AG20443 (cell line): ENCODE measurements around the gene STAMBPL1.

Experiments used
- DNase-seq: peaks from one replicate; pipeline ENCODE4 v3.0.0; 2012; ENCODE audit warnings: low spot score, mixed read lengths

STAMBPL1 gene

GRCh38 chr10:88952647-88953111 lies 72.6 kb downstream of the STAMBPL1 start, which contains the start of gene ACTA2:
ACTA2 (minus strand) TSS chr10:88952773; CDS start chr10:88948930, 3,843 bp downstream.
- DNase-seq = peak; percentile 46

DNA sequence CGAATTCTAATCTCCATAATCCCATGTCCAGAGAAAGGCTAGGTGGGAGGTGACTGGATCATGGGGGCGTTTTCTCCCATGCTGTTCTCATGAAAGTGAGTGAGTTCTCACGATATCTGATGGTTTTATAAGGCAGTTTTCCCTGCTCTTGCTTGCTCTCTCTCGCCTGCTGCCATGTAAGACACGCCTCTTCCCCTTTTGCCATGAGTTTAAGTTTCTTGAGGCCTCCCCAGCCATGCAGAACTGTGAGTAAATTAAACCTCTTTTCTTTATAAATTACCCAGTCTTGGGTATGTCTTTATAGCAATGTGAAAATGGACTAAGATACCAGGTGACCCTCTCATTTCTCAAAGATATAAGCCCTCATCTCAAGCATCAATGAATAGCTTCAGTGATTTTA lies 73.6 kb downstream of the STAMBPL1 start:
- no peak for DNase-seq

GRCh38 chr10:88954458-88955083 lies 74.5 kb downstream of the STAMBPL1 start:
- no peak for DNase-seq

DNA sequence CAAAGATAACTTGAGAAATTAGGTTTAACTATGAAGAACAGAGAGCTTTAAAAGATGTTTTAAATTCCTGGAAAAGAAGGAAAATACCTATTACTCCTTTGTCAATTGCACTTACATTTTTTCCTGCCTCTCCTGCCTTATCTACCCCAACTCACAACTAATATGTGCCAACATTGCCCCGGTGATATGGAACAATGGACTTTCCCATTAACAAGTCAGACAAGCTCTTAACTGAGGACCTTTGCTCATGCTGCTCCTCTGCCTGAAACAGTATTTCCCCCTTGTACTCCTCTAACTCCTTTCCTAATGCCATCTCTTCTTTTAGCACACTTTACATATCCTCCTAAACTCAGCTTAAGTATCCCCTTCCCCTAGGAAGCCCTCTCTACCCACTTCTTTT lies 77.3 kb downstream of the STAMBPL1 start:
- DNase-seq = no peak

- DNase-seq = no peak
Observed at GRCh38 chr10:88958721-88959120, 78.7 kb downstream of the STAMBPL1 start.

GRCh38 chr10:88960802-88961201 lies 80.8 kb downstream of the STAMBPL1 start:
- DNase-seq = no peak

DNA sequence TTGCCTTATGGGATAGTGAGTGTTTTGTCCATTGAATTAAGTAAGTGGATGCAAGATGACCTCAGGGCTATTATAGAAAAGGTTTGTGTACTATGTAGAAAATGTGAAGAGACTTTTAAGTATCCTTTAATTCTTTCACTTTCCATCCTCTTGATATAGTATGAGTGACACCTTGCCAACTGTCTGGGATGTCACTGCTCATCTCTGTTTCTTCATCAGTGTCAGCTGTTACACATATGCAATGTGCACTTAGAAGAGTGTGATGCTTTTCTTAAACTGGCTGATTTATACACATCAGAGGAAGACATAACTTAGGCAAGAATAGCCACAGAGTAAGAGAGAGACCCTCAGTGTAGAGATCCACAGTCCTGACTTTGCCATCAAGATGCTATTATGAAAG lies 81.2 kb downstream of the STAMBPL1 start:
- DNase-seq = no peak

DNA sequence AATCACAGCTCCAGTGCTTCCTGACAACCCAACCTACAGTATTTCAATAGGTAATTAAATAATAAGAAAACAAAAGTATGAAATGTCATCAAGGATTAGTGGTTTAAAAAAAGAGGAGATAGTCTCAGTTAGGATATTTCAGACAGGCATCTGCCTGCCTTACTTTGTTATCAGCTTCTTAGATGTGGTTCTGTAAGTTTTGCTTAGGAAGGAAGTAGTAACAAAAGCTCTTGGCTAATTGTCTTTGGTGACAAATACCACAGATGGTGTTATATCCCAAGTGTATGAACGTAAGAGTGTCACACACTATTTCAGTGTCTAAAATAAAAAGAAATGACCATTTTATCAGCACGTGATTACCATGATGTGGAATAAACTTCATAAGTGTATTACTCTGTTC lies 82.3 kb downstream of the STAMBPL1 start:
- DNase-seq = no peak

GRCh38 chr10:88963318-88963717 lies 83.3 kb downstream of the STAMBPL1 start:
- DNase-seq = no peak

DNA sequence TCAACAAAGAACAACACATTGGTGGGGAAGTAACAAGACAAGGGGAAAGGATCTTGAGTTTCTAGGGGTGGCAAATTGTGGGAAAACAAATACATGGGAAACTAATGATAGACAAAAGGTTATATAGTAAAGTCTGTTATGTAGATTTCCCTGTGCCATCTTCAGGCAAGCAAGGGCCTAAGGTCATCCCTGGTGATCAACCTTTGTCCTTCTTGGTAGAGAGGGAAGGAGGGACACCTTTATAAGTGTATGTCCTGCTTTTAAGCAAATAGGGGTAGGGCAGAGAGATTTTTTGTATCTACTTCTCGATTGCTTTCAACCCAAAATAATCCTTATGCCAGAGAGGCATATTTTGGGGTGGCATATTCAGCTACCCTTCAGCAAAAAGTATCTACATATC lies 84.3 kb downstream of the STAMBPL1 start:
- no peak for DNase-seq

DNA sequence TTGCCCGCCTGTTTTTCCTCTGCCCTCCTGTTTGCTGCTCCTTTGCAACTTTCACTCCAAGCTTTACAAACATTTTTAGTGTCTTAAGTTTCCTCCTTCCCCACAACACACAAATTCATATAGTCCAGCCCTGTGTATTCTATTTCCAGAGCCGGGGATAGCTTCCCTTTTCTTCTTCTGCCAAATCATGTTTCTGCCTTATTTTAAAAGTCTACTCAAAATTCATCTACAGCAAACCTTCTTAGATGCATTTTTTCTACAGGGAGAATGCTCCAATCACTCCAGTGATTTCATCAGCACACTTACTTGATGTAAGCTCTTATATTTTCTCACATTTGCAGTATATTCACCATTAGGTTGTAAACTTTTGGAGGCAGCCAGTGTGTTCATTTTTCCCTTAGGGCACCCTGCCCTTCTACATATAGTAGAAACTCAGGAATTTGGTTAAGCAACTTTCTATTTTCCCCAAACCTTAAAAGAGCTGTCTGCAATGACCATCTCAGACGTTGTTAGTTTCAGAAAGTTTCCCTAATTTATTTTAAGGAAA lies 84.9 kb downstream of the STAMBPL1 start:
- no peak for DNase-seq

GRCh38 chr10:88966797-88967196 lies 86.8 kb downstream of the STAMBPL1 start:
- DNase-seq = no peak

DNA sequence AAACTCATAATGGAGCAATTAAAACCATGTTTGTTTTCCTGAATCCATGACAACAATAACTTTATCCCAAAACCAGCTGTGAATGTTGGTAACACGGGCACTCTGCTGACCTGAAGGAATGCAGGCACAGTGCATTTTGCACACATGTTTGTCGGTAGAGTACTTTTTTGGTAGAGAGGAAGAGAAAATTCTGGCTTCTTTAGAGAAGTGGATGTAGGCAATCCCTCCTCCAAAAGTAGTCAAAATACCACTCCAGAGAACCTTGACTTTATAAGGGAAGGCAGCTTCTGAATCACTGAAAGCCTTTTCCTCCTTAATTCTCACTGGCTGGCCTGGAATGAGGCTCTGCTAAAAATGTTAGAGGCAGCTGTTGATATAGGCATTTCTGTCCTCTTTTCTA lies 88.3 kb downstream of the STAMBPL1 start:
- peak; percentile 39 for DNase-seq

DNA sequence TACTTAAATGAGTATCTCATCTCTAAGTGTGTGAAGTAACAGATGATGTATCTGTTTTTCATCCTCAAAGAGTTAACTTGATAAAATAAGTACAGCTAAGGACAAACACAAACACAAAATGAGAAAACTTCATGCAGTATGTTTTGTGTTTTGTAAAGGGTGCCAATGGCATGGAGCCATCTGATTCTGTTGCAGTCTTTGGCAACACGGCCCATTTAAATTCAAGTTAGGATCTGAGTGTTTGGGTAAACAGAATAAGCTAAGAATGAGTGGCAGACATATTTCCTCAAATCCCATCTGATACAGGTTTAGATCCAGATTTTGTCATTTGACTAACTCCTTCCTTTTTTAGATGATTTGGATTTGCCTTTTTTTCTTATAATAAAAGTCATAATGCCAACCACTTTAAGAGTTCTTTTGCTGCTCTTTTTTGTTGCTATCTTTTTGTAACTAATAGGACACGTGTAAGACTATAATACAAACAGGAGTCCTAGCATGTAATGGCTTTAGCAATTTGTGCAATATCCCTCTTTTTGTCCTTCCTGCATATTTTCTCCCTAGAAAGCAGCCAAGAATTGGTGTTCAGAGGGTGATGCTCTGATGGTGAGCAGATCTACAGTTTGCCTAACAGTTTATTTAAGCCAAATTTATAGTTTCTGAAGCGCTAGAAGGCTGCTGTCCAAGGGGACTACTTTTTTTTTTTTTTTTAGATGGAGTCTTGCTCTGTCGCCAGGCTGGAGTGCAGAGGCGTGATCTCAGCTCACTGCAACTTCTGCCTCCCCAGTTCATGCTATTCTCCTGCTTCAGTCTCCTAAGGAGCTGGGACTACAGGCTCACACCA lies 91.4 kb downstream of the STAMBPL1 start:
- DNase-seq = peak; percentile 38
